OCI-M1 (cell line): Measurements from ENCODE around the gene SLC37A2.

Source experiments
- DNase-seq: peaks from one replicate; lab custom pipeline; 2025; lab: John Stamatoyannopoulos, UW

SLC37A2 gene

GRCh38 chr11:125111001-125111342 is 47.9 kb downstream of the SLC37A2 start:
- peak; percentile 75 for DNase-seq

- peak; percentile 100 for DNase-seq
Observed at GRCh38 chr11:125111343-125112207, 48.5 kb downstream of the SLC37A2 start, which contains the start of gene TMEM218. Gene TMEM218, minus strand, starts transcription at chr11:125111626. Its CDS starts 9,385 bp downstream, at chr11:125102241.

- DNase-seq: no peak
Observed at GRCh38 chr11:125112208-125112604, 49.1 kb downstream of the SLC37A2 start.

GRCh38 chr11:125114518-125114917 is 51.4 kb downstream of the SLC37A2 start:
- DNase-seq: peak; percentile 31

- DNase-seq: no peak
Observed at GRCh38 chr11:125117429-125117828, 54.3 kb downstream of the SLC37A2 start.

- no peak for DNase-seq
Observed at GRCh38 chr11:125123194-125123946, 60.3 kb downstream of the SLC37A2 start.

- peak; percentile 86 for DNase-seq
Observed at GRCh38 chr11:125123947-125124617, 61.0 kb downstream of the SLC37A2 start.

- DNase-seq: no peak
Observed at GRCh38 chr11:125124618-125124992, 61.5 kb downstream of the SLC37A2 start.

GRCh38 chr11:125128450-125128849 is 65.3 kb downstream of the SLC37A2 start:
- no peak for DNase-seq

- DNase-seq: no peak
Observed at GRCh38 chr11:125129316-125129993, 66.3 kb downstream of the SLC37A2 start.

GRCh38 chr11:125132071-125132470 is 69.0 kb downstream of the SLC37A2 start:
- DNase-seq: no peak

GRCh38 chr11:125132596-125132995 is 69.5 kb downstream of the SLC37A2 start:
- no peak for DNase-seq

- no peak for DNase-seq
Observed at GRCh38 chr11:125136001-125136400, 72.9 kb downstream of the SLC37A2 start.

GRCh38 chr11:125138966-125139365 is 75.9 kb downstream of the SLC37A2 start:
- DNase-seq: no peak

GRCh38 chr11:125139778-125140177 is 76.7 kb downstream of the SLC37A2 start:
- DNase-seq: no peak
